Activated T-helper 9 cell treated with anti-CD3 and anti-CD28 coated beads, Interleukin-2, amount 50 U/mL, for 16 hours (primary cell): ENCODE results near the gene ADIG.
A peak's percentile ranks its signal among the peaks of the same experiment; 100 is the strongest.

ENCODE experiments used
- DNase-seq: peaks from one replicate; pipeline ENCODE4 v3.0.0-alpha.2; 2020; ENCODE audit warnings: low read depth

Gene ADIG

DNA sequence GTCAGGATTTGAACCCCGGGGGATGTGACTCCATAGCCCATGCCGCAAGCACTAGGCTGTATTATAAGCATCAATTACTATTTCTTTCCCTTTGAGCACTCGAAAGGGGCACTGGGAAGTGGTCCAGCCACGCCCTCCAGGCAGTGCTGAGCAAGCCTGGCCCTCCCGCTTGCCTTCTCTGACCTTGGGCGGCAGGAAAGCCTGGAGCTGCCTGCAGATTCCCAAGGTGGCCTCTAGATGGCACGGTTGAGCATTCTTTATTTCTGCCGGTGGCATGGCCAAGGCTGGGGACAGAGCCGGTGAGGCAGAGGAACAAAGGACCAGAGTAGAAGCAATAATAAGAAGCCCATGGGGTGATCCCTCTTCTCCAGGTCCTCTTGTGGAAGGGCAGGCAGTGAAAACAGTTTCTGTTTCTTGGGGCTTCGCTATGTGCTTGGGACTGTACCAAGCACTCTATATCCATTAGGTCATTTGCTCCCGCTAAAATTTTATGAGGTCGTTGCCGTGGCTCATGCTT lies 52.6 kb downstream of the ADIG start:
- peak; percentile 36 for DNase-seq

DNA sequence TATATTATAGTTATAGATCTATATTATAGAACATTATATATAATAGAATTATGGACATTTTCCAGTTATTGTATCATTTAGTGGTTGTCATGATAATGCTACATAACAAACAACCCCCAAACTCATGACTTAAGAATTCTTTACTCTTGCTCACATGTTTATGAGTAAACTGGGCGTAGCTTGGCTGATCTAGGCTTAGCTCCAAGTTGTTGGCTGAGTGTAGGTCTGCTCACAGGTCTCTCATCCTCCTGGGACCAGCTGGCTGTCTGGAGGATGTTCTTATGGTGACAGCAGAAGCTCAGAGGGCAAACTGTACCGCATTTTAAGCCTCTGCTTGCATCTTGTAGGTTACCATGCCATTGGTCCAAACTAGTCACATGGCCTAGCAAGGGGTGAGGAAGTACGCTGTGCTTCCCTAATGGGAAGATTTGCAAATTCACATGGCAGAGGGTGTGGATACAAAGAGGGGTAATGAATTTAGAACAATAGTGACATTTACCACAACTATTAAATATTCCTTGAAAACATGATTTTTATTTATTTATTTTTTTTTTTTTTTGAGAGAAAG lies 54.8 kb downstream of the ADIG start:
- DNase-seq: no peak
